Keratinocyte (primary cell): ENCODE measurements around the gene RTBDN. TPM values are rescaled to one million over a fixed set of nuclear protein-coding genes. Genes with fewer than 3 reads are reported as not detected.

Experiments used
- DNase-seq: peaks from one replicate; pipeline ENCODE4 v3.0.0-alpha.2; 2011; ENCODE audit warnings: low read depth, missing footprints, low spot score
- FAIRE-seq: peaks from 2 replicates; lab custom pipeline; 2011; peaks lifted over from hg19 to GRCh38; lab: Jason Lieb, UNC
- H2AFZ ChIP-seq: 2 replicates; pipeline ENCODE4 v1.6.0; 2012; ENCODE audit warnings: low read length, control low read depth, inconsistent platforms; ENCODE audit not compliant: control insufficient read depth
- H3K27ac ChIP-seq: 2 replicates; pipeline ENCODE4 v1.5.1; 2011; ENCODE audit warnings: low read length; ENCODE audit not compliant: control insufficient read depth, insufficient read depth
- H3K27me3 ChIP-seq: 3 replicates; pipeline ENCODE4 v1.6.0; 2011; ENCODE audit warnings: low read length; ENCODE audit not compliant: control insufficient read depth, insufficient read depth; ENCODE audit errors: extremely low read depth
- H3K36me3 ChIP-seq, 2 experiments: 2 replicates in 1 of 2; 3 replicates in 1 of 2; pipeline ENCODE4 v1.5.1; 2011; ENCODE audit warnings: low read length in 2 of 2, mild to moderate bottlenecking in 1 of 2; ENCODE audit not compliant: control insufficient read depth in 2 of 2, insufficient read depth in 2 of 2; ENCODE audit errors: extremely low read depth in 1 of 2
- H3K4me1 ChIP-seq: 3 replicates; pipeline ENCODE4 v1.5.1; 2011; ENCODE audit warnings: low read length; ENCODE audit not compliant: control insufficient read depth, insufficient read depth; ENCODE audit errors: extremely low read depth
- H3K4me2 ChIP-seq: 3 replicates; pipeline ENCODE4 v1.6.0; 2011; ENCODE audit warnings: low read depth, low read length; ENCODE audit not compliant: control insufficient read depth, insufficient read depth; ENCODE audit errors: extremely low read depth
- H3K4me3 ChIP-seq, 3 experiments: fragments of 200-600 bp in 1 of 3; sonication (generic) in 1 of 3; 2 replicates in 2 of 3; 3 replicates in 1 of 3; pipeline ENCODE4 v1.5.1; 2011 to 2016; ENCODE audit warnings: low read length in 3 of 3, mild to moderate bottlenecking in 3 of 3, control low read depth in 2 of 3, inconsistent platforms in 1 of 3, low read depth in 1 of 3, mixed read lengths in 1 of 3, mixed run types in 1 of 3, moderate library complexity in 1 of 3; ENCODE audit not compliant: control insufficient read depth in 2 of 3, insufficient read depth in 2 of 3; ENCODE audit errors: extremely low read depth in 1 of 3
- H3K79me2 ChIP-seq: 2 replicates; pipeline ENCODE4 v1.6.0; 2012; ENCODE audit warnings: low read length; ENCODE audit not compliant: control insufficient read depth, insufficient read depth
- H3K9ac ChIP-seq: 3 replicates; pipeline ENCODE4 v1.6.0; 2011; ENCODE audit warnings: low read length; ENCODE audit not compliant: control insufficient read depth, insufficient read depth; ENCODE audit errors: extremely low read depth
- H3K9me1 ChIP-seq: 3 replicates; pipeline ENCODE4 v1.6.0; 2011; ENCODE audit warnings: low read length; ENCODE audit not compliant: control insufficient read depth, insufficient read depth; ENCODE audit errors: extremely low read depth
- H3K9me3 ChIP-seq: 2 replicates; pipeline ENCODE4 v1.5.1; 2012; ENCODE audit warnings: low read depth, low read length; ENCODE audit not compliant: control insufficient read depth
- H4K20me1 ChIP-seq: 3 replicates; pipeline ENCODE4 v1.6.0; 2011; ENCODE audit warnings: low read length; ENCODE audit not compliant: control insufficient read depth, insufficient read depth; ENCODE audit errors: extremely low read depth
- CTCF ChIP-seq, 3 experiments: IDR thresholded peaks in 1 of 3; conservative IDR thresholded peaks in 1 of 3; optimal IDR thresholded peaks in 1 of 3; 2 replicates in 2 of 3; 3 replicates in 1 of 3; pipeline versions ENCODE3 to v1.5.1; 2011; ENCODE audit warnings: low read length in 3 of 3, mild to moderate bottlenecking in 3 of 3, moderate library complexity in 2 of 3, control low read depth in 1 of 3, inconsistent platforms in 1 of 3; ENCODE audit not compliant: insufficient read depth in 2 of 3; ENCODE audit errors: extremely low read depth in 1 of 3
- EZH2 ChIP-seq: IDR thresholded peaks from one replicate; pipeline ENCODE4 v1.6.1; 2012; ENCODE audit warnings: inconsistent platforms, mild to moderate bottlenecking, low read length, moderate library complexity
- dilution Hi-C: fragments of 300-500 bp; cut with MboI; formaldehyde crosslinking; loops from one replicate; pipeline ENCODE4 v1.7.0; 2020; ENCODE audit warnings: low sequenced_read_pairs; ENCODE audit not compliant: extremely low pct_ligation_motif_present
- polyA plus RNA-seq, 5 experiments: library from polyadenylated mRNA; depleted of rRNA in 3 of 5; stranded (reverse) in 3 of 5; stranded (forward) in 1 of 5; unstranded in 1 of 5; fragments of >200 nt; gene quantifications; 1 replicate in 1 of 5; 2 replicates in 3 of 5; 3 replicates in 1 of 5; pipeline versions ENCODE4 v1.2.1 to v1.2.3, GENCODE V29; 2011 to 2012; ENCODE audit warnings: missing spikeins in 2 of 5, low read depth in 1 of 5, low replicate concordance in 1 of 5

RTBDN gene
- polyA plus RNA-seq, 1 donor (not counting 4 experiments of a cell fraction or from before 2014, with no cell fraction given) = not detected

GRCh38 chr19:12858041-12858928 is 23.9 kb upstream of the RTBDN start:
- Histone ChIP-seq H3K4me3 (no peak overlapping the region), H3K9me3 (no peaks in the 10 kb centered on the region), H3K79me2 (no peaks in the 10 kb centered on the region), H3K9ac (no peak overlapping the region), H3K4me2 (no peak overlapping the region), H3K27ac (no peak overlapping the region), H3K4me1 (no peaks in the 10 kb centered on the region), H2AFZ (no peak overlapping the region), H4K20me1 (no peaks in the 10 kb centered on the region), H3K27me3 (no peaks in the 10 kb centered on the region), H3K36me3 (no peaks in the 10 kb centered on the region), H3K9me1 (no peaks in the 10 kb centered on the region)
- dilution Hi-C loops = no loop called here
- TF ChIP-seq EZH2 = no peak
- no peak for TF ChIP-seq CTCF (optimal IDR thresholded peaks at IDR 0.05 in 1 of 3, IDR thresholded peaks at IDR 0.05 in 1 of 3, conservative IDR thresholded peaks at IDR 0.05 in 1 of 3; ENCODE audit: extremely low read depth in 1 of 3, insufficient read depth in 2 of 3, low read length in 3 of 3)
- no peak for DNase-seq
- no peak for FAIRE-seq

GRCh38 chr19:12856653-12857052 is 22.3 kb upstream of the RTBDN start:
- no peak overlapping the region for H3K27ac ChIP-seq
- no peaks in the 10 kb centered on the region for H3K9me3 ChIP-seq
- H3K9me1 ChIP-seq = no peaks in the 10 kb centered on the region
- no peaks in the 10 kb centered on the region for H4K20me1 ChIP-seq
- no peak overlapping the region for H3K4me3 ChIP-seq
- H3K4me1 ChIP-seq = no peaks in the 10 kb centered on the region
- H2AFZ ChIP-seq = no peak overlapping the region
- TF ChIP-seq CTCF (optimal IDR thresholded peaks at IDR 0.05 in 1 of 3, IDR thresholded peaks at IDR 0.05 in 1 of 3, conservative IDR thresholded peaks at IDR 0.05 in 1 of 3; ENCODE audit: extremely low read depth in 1 of 3, insufficient read depth in 2 of 3, low read length in 3 of 3) (no peak), EZH2 (no peak)
- DNase-seq (no peak), FAIRE-seq (no peak)
- no peak overlapping the region for H3K9ac ChIP-seq
- no peak overlapping the region for H3K4me2 ChIP-seq
- H3K36me3 ChIP-seq = no peaks in the 10 kb centered on the region
- H3K27me3 ChIP-seq = no peaks in the 10 kb centered on the region
- no peaks in the 10 kb centered on the region for H3K79me2 ChIP-seq
- dilution Hi-C loops = no loop called here
